Stimulated activated CD4-positive, alpha-beta T cell treated with anti-CD3 and anti-CD28 coated beads, Interleukin-4, amount 100 ng/mL, for 24 hours (primary cell): Measurements from ENCODE around the gene CARNS1.

Experiments
- DNase-seq: peaks from one replicate; pipeline ENCODE4 v3.0.0-alpha.2; 2020

Gene CARNS1

GRCh38 chr11:67415501-67416304 is at the start of gene CARNS1:
TSS of gene CARNS1 (plus strand) at chr11:67415678. CDS start at chr11:67416200, 522 bp downstream.
- DNase-seq, result no peak

- DNase-seq, result no peak
Measured at GRCh38 chr11:67365736-67366444, 49.6 kb upstream of the CARNS1 start.

DNA sequence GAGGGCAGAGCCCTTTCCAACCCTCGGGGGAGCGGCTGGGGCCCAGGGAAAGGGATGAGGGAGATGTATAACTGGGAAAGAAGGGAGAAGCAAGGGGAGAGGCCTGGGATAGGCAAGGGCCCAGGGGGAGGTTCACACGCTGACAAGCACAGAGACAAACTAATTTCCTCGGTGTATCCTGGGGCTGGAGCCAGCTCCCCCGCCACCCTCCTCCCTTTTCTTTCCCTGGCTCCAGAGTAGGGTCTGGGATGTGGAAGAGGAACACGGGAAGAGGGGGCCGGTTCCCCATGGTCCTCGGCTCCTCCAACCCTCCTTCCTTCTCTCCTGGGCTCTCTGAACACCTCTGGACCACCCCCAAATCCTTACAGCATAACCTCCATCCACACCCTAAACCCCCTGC is 48.9 kb upstream of the CARNS1 start:
- no peak for DNase-seq

DNA sequence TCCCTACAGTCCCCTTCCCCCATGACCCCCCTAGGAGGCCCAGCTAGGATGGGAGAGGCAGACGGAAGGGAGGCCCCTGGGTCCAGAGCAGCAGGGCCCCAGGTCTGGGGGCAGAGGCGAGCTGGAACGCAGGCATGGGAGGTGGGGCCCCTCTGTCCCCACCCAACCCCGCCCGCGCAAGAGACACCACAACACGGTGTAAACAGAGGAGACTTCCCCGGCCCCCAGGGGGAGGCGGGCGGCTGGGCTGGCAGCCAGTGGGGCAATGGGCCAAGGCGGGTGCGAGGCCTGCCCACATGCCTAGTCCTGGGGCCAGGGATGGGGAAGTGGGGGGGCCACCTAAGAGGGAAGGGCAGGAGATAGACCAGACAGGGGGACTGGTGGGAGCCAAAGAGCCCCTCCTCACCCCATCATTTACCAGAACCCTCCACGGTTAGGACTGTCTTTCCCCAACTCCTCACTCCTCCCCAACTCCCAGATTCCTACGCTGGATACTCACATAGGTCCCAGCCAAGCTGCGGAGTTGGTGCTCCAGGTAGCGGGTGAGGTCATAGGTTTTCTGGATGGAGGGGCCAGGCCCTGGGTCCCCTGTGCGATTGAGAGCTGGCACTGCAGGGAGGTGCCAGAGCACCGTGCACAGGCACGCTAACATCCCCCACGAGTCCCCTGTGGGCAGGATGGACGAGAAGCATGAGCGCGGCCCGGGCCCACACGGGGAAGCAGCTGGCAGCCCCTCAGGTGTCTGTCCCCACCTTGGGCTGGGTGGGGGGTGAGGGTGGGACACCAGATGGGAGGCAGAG is 48.3 kb upstream of the CARNS1 start:
- no peak for DNase-seq

DNA sequence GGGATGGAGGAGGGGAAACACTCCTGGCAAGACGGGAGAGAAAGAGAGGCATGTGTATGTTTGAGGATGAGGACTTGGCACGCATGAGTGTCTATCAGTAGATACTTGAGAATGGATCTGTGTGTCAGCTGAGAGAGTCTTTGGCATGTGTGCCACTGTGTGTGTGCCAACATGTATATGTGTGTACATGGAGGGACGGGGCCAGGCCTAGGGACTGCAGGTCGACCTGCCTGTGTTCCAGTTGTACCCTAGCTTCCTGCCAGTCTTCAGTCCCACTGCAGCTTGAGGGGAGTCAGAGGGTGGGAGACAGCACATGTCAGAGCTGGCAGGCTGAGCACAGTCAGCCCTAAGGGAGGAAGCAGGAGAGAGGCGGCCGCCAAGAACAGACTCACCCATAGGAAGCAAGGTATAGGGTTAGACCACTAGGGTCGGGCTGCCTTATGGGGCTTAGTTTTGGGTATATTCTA is 47.7 kb upstream of the CARNS1 start:
- DNase-seq, result no peak

DNA sequence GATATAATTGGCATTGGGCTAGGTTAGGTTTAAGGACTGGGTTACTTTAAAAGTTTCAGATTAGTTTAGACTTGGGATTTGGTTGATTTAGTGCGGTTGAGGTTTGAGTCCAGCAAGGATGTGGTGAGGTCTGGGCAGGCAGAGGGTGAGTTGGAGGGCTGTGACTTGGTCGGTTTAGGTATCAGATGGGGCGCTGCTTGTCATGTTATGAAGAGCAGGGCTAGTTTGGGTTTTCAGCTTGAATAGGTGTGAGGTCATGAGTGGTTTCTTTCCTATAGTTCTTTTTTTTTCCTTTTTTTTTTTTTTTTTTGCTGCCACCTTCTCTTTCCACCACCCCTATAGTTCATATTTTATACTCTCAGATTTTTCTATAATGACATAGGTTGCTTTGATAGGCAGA is 46.9 kb upstream of the CARNS1 start:
- peak; percentile 37 for DNase-seq

- no peak for DNase-seq
Measured at GRCh38 chr11:67369275-67369674, 46.2 kb upstream of the CARNS1 start.

DNA sequence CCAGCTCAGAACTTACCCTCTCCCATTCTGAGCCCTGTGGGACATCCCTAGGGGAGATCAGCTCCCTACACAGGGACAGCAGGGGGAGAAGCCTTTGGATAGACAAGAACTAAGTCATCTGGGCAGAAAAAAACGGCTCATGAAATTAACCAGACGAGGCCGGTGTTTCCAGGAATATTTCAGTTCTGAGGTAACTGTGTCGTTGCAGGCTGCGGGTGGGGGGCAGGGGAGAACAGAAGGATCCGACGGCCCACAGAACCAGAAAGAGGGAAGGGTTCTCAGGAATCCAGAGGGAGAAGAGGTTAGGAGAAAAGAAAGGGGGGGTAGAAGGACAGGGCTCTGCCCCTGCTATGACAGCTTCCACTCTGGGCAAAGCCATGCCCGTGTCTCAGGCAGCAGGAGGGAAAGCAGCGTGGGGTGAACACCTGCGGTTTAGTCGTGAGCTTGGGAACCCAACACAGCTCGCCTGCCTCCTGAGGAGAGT is 45.6 kb upstream of the CARNS1 start:
- DNase-seq, result no peak

DNA sequence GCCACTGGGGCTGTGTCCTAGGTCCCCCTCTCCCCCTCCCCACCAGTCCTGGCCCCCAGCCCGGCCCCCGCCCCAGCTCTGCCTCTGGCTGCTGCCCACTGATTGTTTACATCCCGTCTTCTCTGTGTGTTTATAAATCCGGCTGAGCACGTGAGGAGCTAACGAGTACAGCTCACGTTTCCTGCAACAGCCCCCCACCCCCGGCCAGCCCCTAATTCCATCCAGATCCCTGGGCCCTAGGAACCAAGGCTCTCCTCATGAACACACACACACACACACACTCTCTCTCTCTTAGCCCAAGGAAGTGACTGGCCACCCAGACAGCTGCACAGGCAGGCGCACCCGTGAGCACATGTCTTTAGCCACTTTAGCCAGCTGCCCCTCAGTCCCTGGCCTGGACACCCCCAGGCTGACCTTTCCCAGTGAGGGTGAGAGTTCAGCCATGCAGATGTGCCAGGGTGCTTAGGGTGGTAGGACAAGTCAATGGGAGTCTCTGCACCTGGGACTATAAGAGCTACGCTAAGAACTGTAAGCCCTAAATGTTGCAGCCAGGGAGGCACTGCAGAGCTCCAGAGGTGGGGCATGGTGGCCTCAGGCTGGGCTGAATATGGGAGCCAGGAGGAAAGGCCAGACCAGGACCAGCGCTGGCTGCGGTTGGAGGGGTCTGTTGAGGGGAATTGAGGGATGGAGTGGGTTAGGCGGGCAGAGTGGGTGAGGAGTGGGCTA is 45.0 kb upstream of the CARNS1 start:
- no peak for DNase-seq

DNA sequence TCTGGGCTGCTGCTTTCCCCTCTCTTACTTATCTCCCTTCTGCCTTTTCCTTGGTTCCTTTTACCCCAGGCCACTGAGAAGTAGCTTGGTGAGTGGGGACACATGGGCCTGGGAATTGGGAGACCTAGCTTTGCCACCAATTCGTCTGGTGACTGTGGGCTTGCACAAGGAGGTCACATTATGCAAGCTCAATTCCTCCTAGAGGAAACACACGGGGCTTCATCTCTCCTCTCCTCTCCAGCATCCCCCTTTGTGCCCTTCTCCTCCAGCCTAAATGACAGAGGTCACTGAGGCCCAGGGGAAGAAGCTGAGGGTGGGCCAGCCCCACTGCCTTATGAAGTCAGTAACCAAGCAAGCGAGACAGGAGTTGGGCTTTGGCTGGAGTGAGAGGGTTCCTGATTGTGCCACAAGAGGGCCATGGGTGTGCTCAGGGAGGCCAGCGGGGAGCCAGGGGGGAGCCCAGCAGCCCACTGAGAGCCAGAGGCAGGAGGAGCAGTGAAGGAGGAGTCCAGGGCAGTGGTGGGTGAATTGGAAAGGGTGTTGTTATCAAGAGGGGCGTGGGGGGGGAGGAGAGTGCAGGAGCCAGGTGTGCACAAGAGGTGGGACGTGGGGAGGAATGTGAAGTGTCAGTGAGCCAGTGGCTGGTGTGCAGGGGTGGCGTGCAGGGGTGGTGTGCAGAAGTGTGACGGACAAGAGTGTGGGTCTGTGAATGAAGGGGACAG is 44.1 kb upstream of the CARNS1 start:
- DNase-seq, result no peak

- DNase-seq, result no peak
Measured at GRCh38 chr11:67371911-67372320, 43.6 kb upstream of the CARNS1 start.

DNA sequence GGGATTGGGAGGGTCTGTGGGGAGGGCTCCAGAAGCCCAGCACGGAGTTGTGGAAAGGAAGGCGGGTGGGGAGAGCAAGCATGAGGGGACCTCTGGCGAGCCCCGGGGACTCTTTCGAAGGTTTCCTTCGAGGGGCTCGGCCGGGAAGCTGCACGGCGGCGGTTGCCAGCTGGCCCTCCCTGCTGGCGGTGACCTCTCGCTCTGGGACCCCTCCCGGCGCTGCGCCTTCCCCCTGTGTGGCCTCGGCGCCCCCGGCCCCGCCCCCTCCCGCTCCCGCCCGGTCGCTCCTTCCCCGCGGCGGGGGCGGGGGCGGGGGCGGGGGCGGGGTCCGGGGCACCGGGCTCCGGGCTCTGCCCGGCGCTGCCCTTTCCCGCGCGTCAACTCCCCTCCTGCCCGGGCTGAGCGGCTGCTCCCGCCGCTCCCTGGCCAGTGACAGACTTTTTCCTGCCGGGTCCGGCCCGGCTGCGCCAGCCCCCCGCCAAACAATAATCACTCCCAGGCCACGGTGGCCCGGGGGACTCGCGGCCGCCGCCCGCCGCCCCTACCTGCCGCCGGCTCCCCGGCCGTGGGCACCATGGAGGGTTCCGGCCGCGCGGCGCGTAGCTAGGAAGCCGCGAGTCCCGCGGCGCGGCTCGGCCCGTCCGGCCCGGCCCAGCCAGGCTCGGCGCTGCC is 43.0 kb upstream of the CARNS1 start:
- DNase-seq, result no peak

GRCh38 chr11:67372993-67373647 is 42.4 kb upstream of the CARNS1 start, which contains the start of gene CLCF1:
TSS of gene CLCF1 (minus strand) at chr11:67373598. CDS start at chr11:67373539, 59 bp downstream.
- peak; percentile 24 for DNase-seq

DNA sequence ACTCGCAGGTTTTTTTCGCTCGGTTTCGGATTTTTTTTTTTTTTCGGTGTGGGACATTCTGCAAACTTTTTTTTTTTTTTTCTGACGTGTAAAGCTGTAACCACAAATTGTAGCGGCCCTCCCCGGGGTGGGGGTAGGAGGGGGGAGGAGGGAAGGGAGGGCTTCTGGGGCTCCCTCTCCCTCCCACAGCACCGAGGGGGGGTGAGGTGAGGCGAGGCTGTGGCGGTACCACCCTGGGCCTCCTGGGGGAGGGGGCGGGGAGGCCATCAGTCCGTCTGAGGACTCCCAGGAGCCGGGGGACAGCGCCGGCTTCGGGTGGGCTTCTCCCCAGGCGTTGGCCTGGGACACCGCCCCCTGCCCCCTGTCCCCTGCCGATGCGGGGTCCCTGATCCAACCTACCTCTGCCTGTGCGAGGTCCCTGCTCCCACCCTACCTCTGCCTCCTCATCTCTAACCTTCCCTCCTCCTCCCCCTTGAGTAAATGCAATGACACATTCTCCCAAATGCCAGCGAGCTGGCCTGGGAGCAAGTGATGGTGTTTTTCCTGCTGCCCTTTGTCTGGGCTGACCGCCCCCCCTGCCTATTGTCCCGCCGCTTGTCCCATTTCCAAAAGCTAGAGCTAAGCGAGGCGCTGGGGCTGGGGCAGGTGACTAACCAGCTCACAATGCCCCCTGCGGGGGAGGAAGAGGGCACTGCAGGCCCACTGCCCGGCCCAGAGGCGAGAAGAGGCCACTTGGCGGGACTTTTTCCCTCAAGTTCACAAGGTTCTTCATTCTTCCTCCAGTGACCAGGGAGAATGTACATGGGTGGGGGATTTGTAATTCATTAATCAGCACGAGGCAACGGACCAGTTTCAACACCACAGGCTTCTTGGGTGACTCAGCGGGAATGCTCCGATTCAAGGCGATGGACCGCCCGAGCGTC is 41.6 kb upstream of the CARNS1 start:
- peak; percentile 65 for DNase-seq

GRCh38 chr11:67374571-67375281 is 40.8 kb upstream of the CARNS1 start:
- DNase-seq, result no peak

DNA sequence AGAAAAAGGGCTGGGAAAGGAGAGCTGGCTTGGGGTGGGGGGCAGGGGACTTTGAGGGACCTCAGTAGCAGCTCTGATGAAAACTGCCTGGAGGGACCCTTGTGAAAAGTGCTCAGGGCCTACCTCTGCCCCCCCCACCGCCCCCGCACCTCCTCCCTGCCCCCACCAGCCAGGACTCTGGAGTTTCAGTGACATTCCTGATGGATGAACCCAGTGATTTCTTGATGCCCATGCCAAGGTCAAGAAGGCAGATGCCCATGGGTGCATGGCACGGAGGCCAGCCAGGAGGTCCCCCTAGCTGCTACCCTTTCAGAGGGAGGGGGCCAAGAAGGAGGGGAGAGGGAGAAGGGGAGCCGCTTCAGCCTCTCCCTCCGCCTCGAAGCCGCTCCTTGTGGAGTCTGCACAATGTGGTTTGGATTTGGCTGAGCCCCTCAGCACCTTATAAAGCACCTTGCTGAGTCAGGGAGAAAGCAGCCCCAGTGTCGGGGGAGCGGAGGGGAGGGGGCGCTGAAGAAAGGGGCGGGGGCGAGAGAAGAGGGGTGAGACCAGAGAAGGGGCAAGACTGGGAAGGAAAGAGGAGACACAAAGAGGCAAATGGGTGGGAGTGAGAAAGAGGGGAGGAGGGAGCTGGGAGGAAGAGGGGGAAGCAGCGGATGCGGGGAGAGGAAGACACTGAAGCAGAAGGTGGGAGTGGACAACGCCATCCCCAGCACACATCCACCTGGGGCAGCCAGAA is 40.0 kb upstream of the CARNS1 start:
- DNase-seq, result no peak

- DNase-seq, result no peak
Measured at GRCh38 chr11:67376063-67376820, 39.2 kb upstream of the CARNS1 start.
